PC-3 (cell line): ENCODE data around the gene SPATS2. TPM values are rescaled to one million over a fixed set of nuclear protein-coding genes. Genes with fewer than 3 reads are reported as not detected.
A peak's percentile ranks its signal among the peaks of the same experiment; 100 is the strongest.

Experiments
- ATAC-seq: fragments of 200-7000 bp; cut with Tn5 transposase; 2 replicates; pipeline ENCODE4 v1.9.1; 2020; ENCODE audit warnings: mild to moderate bottlenecking, moderate library complexity
- BruUV-seq: library from RNA; stranded (reverse); fragments of 400-500 nt; replicated peaks from 2 replicates; lab custom pipeline; 2021; lab: Mats Ljungman, UMichigan
- CTCF ChIA-PET: fragments of 300-600 bp; sonication (Branson Sonifier 250); formaldehyde crosslinking; loops from one replicate; lab custom pipeline; 2022; ENCODE audit warnings: antibody characterized with exemption; lab: Charles Lee
- POLR2A ChIA-PET: fragments of 300-600 bp; sonication (Branson Sonifier 250); formaldehyde crosslinking; loops from one replicate; lab custom pipeline; 2022; ENCODE audit warnings: antibody characterized with exemption; ENCODE audit not compliant: unreplicated experiment; lab: Charles Lee
- DNase-seq: peaks from one replicate; pipeline ENCODE4 v3.0.0-alpha.2; 2015
- H2AFZ ChIP-seq: fragments of 300-600 bp; sonication (generic); 2 replicates; pipeline ENCODE4 v1.6.0; 2016; ENCODE audit warnings: antibody characterized with exemption, low read length
- H3F3A ChIP-seq: fragments of 300-600 bp; sonication (generic); one replicate; pipeline ENCODE4 v1.6.0; 2017; ENCODE audit warnings: antibody characterized with exemption, low read length, control low read depth, mild to moderate bottlenecking; ENCODE audit not compliant: unreplicated experiment
- H3K27ac ChIP-seq: fragments of 300-600 bp; sonication (generic); 2 replicates; pipeline ENCODE4 v1.5.1; 2016; ENCODE audit warnings: mild to moderate bottlenecking, low read length
- H3K27me3 ChIP-seq: fragments of 300-600 bp; sonication (generic); 2 replicates; pipeline ENCODE4 v1.6.1; 2016; ENCODE audit warnings: low read length, mixed read lengths
- H3K36me3 ChIP-seq: fragments of 300-600 bp; sonication (generic); 2 replicates; pipeline ENCODE4 v1.6.1; 2016; ENCODE audit warnings: low read depth, mixed run types, low read length, mixed read lengths
- H3K4me1 ChIP-seq: fragments of 300-600 bp; sonication (generic); 2 replicates; pipeline ENCODE4 v1.5.1; 2016; ENCODE audit warnings: low read length; ENCODE audit not compliant: insufficient read depth
- H3K4me2 ChIP-seq: fragments of 300-600 bp; sonication (generic); 2 replicates; pipeline ENCODE4 v1.6.0; 2016; ENCODE audit warnings: low read length
- H3K4me3 ChIP-seq: fragments of 300-600 bp; sonication (generic); 2 replicates; pipeline ENCODE4 v1.5.1; 2016; ENCODE audit warnings: mild to moderate bottlenecking, low read length, mixed read lengths
- H3K79me2 ChIP-seq: fragments of 300-600 bp; sonication (generic); 2 replicates; pipeline ENCODE4 v1.6.1; 2017; ENCODE audit warnings: low read length, mixed read lengths
- H3K9ac ChIP-seq: fragments of 300-600 bp; sonication (generic); 2 replicates; pipeline ENCODE4 v1.6.0; 2016; ENCODE audit warnings: mild to moderate bottlenecking, low read length
- H3K9me2 ChIP-seq: fragments of 300-600 bp; sonication (generic); replicated peaks from 2 replicates; pipeline ENCODE4 v1.6.1; 2016; ENCODE audit warnings: mixed run types, low read length, mixed read lengths
- H3K9me3 ChIP-seq: fragments of 300-600 bp; sonication (generic); 2 replicates; pipeline ENCODE4 v1.6.1; 2016; ENCODE audit warnings: low read length, mixed read lengths
- H4K20me1 ChIP-seq: fragments of 300-600 bp; sonication (generic); 2 replicates; pipeline ENCODE4 v1.6.1; 2016; ENCODE audit warnings: low read length, mixed read lengths
- EZH2 ChIP-seq: fragments of 300-600 bp; sonication (generic); IDR thresholded peaks from one replicate; pipeline ENCODE4 v1.6.1; 2017; ENCODE audit warnings: antibody characterized with exemption, mild to moderate bottlenecking, low read length; ENCODE audit not compliant: unreplicated experiment
- EZH2phosphoT487 ChIP-seq: fragments of 300-600 bp; sonication (generic); IDR thresholded peaks from 2 replicates; pipeline ENCODE4 v1.6.1; 2018; ENCODE audit warnings: mild to moderate bottlenecking, antibody characterized with exemption, low read length, borderline replicate concordance
- intact Hi-C: fragments of 100-400 bp; cut with micrococcal nuclease; formaldehyde crosslinking; loops from 2 replicates; pipeline ENCODE4 v1.9.0; 2023
- total RNA-seq: library from RNA; depleted of rRNA; stranded (reverse); fragments of >200 nt; gene quantifications from 2 replicates; pipeline ENCODE4 v1.2.3, GENCODE V29; 2014
- TF ChIP-seq, protein P1 (sequence below): fragments of 300-600 bp; sonication (generic); conservative IDR thresholded peaks from 2 replicates; pipeline ENCODE4 v1.5.1; 2017; ENCODE audit warnings: antibody characterized with exemption, low read depth, mild to moderate bottlenecking, low read length

The SPATS2 gene
- total RNA-seq, 1 experiment from 2014 or later: 27.0 TPM

DNA sequence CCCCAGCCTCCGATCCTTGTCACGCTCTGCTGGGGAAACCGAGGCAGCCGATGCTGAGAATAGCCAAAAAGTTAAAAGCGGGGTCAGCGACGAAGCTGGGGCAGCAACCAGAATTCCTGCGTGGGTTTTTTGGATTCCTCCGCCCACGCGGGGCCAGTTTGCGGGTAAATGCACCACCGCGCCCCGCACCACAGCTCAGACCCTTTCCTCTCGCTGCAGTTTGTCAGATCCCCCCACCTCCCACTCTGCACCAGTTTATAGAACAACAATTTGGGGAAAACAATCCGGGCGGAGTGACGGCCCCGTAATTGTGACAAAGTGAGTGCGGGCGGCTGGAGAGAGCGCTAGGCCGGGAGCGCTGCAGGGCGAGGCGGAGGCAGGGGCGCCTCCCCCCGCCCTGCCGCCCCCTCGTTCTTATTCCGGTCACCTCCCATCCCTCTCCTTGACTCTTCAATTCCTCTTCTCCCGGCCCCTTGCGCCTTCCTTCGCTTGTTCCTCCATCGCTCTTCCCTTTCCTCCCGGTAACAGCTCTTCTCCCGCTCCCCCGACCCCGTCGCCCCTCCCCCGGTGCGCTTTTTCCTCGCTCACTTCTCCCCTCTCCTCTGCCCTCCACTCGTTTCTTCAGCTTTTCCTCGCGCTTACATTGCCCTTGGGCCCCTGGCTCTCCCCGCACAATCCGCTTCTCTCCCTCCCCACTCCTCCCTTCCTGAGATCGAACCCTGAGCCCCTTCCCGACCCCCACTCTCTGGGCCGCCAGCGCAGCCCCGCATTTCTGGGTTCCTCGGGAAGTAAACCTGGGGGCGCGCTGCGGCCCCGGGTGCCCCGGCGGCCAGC, 21.2 kb upstream of the SPATS2 start:
- BruUV-seq: no TSS peak
- Histone ChIP-seq H3K79me2 (peaks cover 7% of the 10 kb centered on the region; the same call in 1 of the 2 replicates), H3K4me2 (peak overlapping the region; percentile 87), H3K4me3 (peak overlapping the region; percentile 70), H2AFZ (peak overlapping the region; percentile 81), H3F3A (no peaks in the 10 kb centered on the region), H4K20me1 (no peaks in the 10 kb centered on the region), H3K9me3 (no peaks in the 10 kb centered on the region), H3K9me2 (no peaks in the 10 kb centered on the region), H3K27me3 (peaks cover 21% of the 10 kb centered on the region), H3K9ac (no peak overlapping the region), H3K4me1 (peaks cover 38% of the 10 kb centered on the region), H3K27ac (no peak overlapping the region), H3K36me3 (no peaks in the 10 kb centered on the region)
- TF ChIP-seq EZH2phosphoT487 (no peak), EZH2 (peak; percentile 44)
- no peak for DNase-seq
- POLR2A ChIA-PET: interaction anchor here (0.6 kb wide), 1 partner anchor 69 kb away, joined by 10 read pairs; no protein-coding TSS in a partner anchor
- ATAC-seq: no peak
- intact Hi-C loops: no loop called here
- CTCF ChIA-PET: interaction anchor here (0.5 to 3.2 kb wide), 6 partner anchors 13 to 192 kb away, joined by 3 to 16 read pairs (median 4); partner anchors contain the start of gene TROAP

DNA sequence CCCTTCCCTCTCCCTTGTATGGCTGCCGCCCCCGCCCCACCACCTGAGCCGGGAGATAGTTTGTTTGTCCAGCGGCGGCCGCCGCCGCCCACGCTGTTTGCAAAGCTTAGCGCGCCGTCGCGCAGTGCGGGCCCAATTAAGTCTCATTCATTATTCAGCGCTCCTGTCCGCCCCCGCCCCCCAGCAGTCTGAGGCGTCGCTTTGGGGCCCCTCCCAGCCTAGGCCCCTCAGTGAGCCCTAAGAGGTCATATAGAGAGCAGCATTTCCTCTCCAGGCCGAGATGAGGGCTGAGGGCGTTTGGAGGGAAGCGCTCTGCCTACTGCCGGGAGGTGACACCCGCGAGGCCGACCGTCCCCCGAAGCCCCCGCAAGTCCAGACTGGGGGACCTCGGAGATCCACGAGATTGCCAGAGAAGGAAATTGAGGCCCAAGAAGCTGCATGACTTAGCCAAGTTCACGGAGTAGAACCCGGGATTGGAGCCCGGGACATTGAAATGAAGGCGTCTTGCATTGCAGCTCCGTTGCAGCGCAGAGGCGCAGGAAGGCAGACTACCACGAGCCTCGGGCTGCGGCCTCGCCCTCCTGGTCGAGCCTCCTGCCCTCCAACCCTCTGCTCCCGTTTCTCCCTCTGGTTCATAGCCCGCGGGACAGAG, 20.5 kb upstream of the SPATS2 start, which contains the start of gene DNAJC22:
Gene DNAJC22, plus strand, starts transcription at position 230 of the 652 bp plus-strand sequence. CDS start 1,985 bp downstream, outside the sequence.
- no peaks in the 10 kb centered on the region for H4K20me1 ChIP-seq
- no peaks in the 10 kb centered on the region for H3F3A ChIP-seq
- ChIA-PET POLR2A (interaction anchor here (0.6 kb wide), 2 partner anchors 68 to 224 kb away, joined by 3 to 10 read pairs; no protein-coding TSS in a partner anchor), CTCF (interaction anchor here (0.5 to 3.2 kb wide), 8 partner anchors 10 to 191 kb away, joined by 3 to 16 read pairs (median 8); partner anchors contain the start of genes SPATS2 and TROAP)
- peaks cover 21% of the 10 kb centered on the region for H3K27me3 ChIP-seq
- H3K9ac ChIP-seq: peak within 1 kb of the TSS; percentile 55; the same call in 1 of the 2 replicates
- H3K9me3 ChIP-seq: no peaks in the 10 kb centered on the region
- BruUV-seq: no TSS peak
- H3K4me3 ChIP-seq: peak within 1 kb of the TSS; percentile 70
- peak within 1 kb of the TSS; percentile 81 for H2AFZ ChIP-seq
- peak within 1 kb of the TSS; percentile 87 for H3K4me2 ChIP-seq
- H3K27ac ChIP-seq: no peak within 1 kb of the TSS
- DNase-seq (peak; percentile 50), ATAC-seq (peak; percentile 21)
- peaks cover 7% of the 10 kb centered on the region; the same call in 1 of the 2 replicates for H3K79me2 ChIP-seq
- peaks cover 38% of the 10 kb centered on the region for H3K4me1 ChIP-seq
- no peak for TF ChIP-seq EZH2
- no peak for TF ChIP-seq EZH2phosphoT487
- TF ChIP-seq, protein P1, sequence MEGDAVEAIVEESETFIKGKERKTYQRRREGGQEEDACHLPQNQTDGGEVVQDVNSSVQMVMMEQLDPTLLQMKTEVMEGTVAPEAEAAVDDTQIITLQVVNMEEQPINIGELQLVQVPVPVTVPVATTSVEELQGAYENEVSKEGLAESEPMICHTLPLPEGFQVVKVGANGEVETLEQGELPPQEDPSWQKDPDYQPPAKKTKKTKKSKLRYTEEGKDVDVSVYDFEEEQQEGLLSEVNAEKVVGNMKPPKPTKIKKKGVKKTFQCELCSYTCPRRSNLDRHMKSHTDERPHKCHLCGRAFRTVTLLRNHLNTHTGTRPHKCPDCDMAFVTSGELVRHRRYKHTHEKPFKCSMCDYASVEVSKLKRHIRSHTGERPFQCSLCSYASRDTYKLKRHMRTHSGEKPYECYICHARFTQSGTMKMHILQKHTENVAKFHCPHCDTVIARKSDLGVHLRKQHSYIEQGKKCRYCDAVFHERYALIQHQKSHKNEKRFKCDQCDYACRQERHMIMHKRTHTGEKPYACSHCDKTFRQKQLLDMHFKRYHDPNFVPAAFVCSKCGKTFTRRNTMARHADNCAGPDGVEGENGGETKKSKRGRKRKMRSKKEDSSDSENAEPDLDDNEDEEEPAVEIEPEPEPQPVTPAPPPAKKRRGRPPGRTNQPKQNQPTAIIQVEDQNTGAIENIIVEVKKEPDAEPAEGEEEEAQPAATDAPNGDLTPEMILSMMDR: no peak
- H3K36me3 ChIP-seq: no peaks in the 10 kb centered on the region
- intact Hi-C loops: no loop called here
- H3K9me2 ChIP-seq: no peaks in the 10 kb centered on the region
